ENCODE data around the gene KLF11. TPM values are rescaled to one million over a fixed set of nuclear protein-coding genes. Genes with fewer than 3 reads are reported as not detected.
"Not testable (repeated sequence)": the region's sequence is repeated elsewhere in the genome, so short reads cannot be mapped to it uniquely, and the experiment has no call there.

The KLF11 gene
- total RNA-seq, 1 donor from 2014 or later: 21.1 TPM

DNA sequence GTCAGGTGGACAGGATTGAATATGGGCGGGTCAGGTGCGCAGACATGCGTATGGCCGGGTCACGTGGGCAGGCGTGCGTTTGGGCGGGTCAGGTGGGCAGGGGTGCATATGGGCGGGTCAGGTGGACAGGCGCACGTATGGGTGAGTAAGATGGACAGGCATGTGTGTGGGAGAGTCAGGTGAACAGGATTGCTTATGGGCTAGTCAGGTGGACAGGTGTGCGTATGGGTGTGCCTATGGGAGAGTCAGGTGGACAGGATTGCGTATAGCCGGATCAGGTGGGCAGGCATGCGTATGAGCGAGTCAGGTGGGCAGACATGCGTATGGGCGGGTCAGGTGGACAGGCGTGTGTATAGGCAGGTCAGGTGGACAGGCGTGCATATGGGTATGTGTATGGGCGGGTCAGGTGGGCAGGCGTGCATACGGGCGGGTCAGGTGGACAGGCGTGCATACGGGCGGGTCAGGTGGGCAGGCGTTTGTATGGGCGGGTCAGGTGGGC, 30.3 kb upstream of the KLF11 start:
- TF ChIP-seq, protein P1, sequence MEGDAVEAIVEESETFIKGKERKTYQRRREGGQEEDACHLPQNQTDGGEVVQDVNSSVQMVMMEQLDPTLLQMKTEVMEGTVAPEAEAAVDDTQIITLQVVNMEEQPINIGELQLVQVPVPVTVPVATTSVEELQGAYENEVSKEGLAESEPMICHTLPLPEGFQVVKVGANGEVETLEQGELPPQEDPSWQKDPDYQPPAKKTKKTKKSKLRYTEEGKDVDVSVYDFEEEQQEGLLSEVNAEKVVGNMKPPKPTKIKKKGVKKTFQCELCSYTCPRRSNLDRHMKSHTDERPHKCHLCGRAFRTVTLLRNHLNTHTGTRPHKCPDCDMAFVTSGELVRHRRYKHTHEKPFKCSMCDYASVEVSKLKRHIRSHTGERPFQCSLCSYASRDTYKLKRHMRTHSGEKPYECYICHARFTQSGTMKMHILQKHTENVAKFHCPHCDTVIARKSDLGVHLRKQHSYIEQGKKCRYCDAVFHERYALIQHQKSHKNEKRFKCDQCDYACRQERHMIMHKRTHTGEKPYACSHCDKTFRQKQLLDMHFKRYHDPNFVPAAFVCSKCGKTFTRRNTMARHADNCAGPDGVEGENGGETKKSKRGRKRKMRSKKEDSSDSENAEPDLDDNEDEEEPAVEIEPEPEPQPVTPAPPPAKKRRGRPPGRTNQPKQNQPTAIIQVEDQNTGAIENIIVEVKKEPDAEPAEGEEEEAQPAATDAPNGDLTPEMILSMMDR (IDR thresholded peaks at IDR 0.05; ENCODE audit: partially characterized antibody, unreplicated experiment): no peak
- no peak for DNase-seq
- Mint-ChIP-seq H3K27me3 (ENCODE audit: unreplicated experiment) (no peaks in the 10 kb centered on the region), H3K4me1 (ENCODE audit: low read depth, unreplicated experiment) (no peaks in the 10 kb centered on the region), H3K36me3 (ENCODE audit: unreplicated experiment) (peaks cover 4% of the 10 kb centered on the region), H3K27ac (ENCODE audit: unreplicated experiment) (no peak overlapping the region), H3K4me3 (ENCODE audit: unreplicated experiment) (no peak overlapping the region), H3K9me3 (ENCODE audit: unreplicated experiment) (peaks cover 3% of the 10 kb centered on the region)

DNA sequence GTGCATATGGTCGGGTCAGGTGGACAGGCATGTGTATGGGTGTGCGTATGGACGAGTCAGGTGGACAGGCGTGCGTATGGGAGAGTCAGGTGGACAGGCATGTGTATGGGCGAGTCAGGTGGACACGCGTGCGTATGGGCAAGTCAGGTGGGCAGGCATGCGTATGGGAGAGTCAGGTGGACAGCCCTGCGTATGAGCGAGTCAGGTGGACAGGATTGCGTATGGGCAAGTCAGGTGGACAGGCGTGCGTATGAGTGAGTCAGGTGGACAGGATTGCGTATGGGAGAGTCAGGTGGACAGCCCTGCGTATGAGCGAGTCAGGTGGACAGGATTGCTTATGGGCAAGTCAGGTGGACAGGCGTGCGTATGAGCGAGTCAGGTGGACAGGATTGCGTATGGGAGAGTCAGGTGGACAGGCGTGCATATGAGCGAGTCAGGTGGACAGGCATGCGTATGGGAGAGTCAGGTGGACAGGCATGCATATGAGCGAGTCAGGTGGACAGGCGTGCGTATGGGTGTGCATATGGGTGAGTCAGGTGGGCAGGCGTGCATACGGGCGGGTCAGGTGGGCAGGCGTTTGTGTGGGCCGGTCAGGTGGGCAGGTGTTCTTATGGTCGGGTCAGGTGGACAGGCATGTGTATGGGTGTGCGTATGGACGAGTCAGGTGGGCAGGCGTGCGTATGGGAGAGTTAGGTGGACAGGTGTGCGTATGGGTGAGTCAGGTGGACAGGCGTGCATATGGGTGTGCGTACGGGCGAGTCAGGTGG, 29.5 kb upstream of the KLF11 start:
- H3K9me3 Mint-ChIP-seq (ENCODE audit: unreplicated experiment); H3K27ac Mint-ChIP-seq (ENCODE audit: unreplicated experiment); H3K36me3 Mint-ChIP-seq (ENCODE audit: unreplicated experiment); H3K4me3 Mint-ChIP-seq (ENCODE audit: unreplicated experiment); DNase-seq; H3K4me1 Mint-ChIP-seq (ENCODE audit: low read depth, unreplicated experiment); H3K27me3 Mint-ChIP-seq (ENCODE audit: unreplicated experiment): not testable (repeated sequence)

DNA sequence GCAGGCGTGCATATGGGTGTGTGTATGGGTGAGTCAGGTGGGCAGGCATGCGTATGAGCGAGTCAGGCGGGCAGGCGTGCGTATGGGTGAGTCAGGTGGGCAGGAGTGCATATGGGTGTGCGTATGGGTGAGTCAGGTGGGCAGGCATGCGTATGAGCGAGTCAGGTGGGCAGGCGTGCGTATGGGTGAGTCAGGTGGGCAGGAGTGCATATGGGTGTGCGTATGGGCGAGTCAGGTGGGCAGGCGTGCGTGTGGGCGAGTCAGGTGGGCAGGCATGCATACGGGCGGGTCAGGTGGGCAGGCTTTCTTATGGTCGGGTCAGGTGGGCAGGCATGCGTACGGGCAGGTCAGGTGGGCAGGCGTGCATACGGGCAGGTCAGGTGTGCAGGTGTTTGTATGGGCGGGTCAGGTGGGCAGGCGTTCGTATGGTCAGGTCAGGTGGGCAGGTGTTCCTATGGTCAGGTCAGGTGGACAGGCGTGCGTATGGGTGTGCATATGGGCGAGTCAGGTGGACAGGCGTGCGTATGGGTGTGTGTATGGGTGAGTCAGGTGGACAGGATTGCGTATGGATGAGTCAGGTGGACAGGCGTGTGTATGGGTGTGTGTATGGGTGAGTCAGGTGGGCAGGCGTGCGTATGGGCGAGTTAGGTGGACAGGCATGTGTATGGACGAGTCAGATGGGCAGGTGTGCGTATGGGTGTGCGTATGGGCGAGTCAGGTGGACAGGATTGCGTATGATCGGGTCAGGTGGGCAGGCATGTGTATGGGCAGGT, 28.7 kb upstream of the KLF11 start:
- Mint-ChIP-seq H3K36me3 (ENCODE audit: unreplicated experiment) (peaks cover 4% of the 10 kb centered on the region), H3K4me1 (ENCODE audit: low read depth, unreplicated experiment) (no peaks in the 10 kb centered on the region), H3K27me3 (ENCODE audit: unreplicated experiment) (no peaks in the 10 kb centered on the region), H3K4me3 (ENCODE audit: unreplicated experiment) (no peak overlapping the region), H3K9me3 (ENCODE audit: unreplicated experiment) (peaks cover 2% of the 10 kb centered on the region), H3K27ac (ENCODE audit: unreplicated experiment) (no peak overlapping the region)
- no peak for DNase-seq
- TF ChIP-seq, protein P1 (IDR thresholded peaks at IDR 0.05; ENCODE audit: partially characterized antibody, unreplicated experiment): no peak

DNA sequence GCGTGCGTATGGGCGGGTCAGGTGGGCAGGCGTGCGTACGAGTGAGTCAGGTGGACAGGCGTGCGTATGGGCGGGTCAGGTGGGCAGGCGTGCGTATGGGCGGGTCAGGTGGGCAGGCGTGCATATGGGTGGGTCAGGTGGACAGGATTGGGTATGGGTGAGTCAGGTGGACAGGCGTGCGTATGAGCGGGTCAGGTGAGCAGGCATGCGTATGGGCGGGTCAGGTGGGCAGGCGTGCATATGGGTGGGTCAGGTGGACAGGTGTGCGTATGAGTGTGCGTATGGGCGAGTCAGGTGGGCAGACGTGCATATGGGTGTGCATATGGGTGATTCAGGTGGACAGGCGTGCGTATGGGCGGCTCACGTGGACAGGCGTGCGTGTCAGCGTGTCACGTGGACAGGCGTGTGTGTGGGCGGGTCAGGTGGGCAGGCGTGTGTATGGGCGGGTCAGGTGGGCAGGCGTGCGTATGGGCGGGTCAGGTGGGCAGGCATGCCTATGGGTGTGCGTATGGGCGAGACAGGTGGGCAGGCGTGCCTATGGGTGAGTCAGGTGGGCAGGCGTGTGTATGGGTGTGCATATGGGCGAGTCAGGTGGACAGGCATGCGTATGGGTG, 27.9 kb upstream of the KLF11 start:
- not testable (repeated sequence) for DNase-seq; H3K36me3 Mint-ChIP-seq (ENCODE audit: unreplicated experiment); H3K4me1 Mint-ChIP-seq (ENCODE audit: low read depth, unreplicated experiment); H3K4me3 Mint-ChIP-seq (ENCODE audit: unreplicated experiment); H3K27ac Mint-ChIP-seq (ENCODE audit: unreplicated experiment); H3K27me3 Mint-ChIP-seq (ENCODE audit: unreplicated experiment); H3K9me3 Mint-ChIP-seq (ENCODE audit: unreplicated experiment)

DNA sequence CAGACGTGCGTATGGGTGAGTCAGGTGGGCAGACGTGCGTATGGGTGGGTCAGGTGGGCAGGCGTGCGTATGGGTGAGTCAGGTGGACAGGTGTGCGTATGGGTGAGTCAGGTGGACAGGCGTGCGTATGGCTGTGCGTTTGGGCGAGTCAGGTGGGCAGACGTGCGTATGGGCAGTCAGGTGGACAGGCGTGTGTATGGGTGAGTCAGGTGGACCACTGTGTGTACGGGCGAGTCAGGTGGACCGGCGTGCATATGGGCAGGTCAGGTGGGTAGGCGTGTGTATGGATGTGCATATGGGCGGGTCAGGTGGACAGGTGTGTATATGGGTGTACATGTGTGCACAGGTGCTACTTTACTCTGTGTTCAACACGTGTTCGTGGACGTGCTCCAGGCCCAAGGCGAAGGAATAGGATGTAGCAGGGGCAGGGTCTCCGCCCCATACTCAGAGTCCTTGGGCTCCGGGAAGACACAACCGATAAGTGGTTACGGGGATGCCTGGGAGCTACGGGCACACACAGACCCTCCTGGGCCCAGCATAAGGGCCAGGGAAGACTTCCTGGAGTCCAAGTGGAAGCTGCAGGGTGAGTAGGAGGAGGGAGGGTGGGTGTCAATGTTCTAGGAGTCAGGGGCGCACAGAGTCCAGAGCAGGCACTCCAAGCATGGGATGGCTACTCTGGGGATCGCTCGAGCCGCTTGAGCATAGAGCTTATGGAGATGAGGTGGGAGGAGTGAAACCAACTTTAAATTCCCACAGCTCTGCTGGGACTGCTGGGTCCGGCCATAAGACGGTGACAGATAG, 27.1 kb upstream of the KLF11 start:
- H3K4me3 Mint-ChIP-seq (ENCODE audit: unreplicated experiment): no peak overlapping the region
- TF ChIP-seq, protein P1 (IDR thresholded peaks at IDR 0.05; ENCODE audit: partially characterized antibody, unreplicated experiment): no peak

More for the DNA sequence above, 27.1 kb upstream of the KLF11 start:
- no peak for DNase-seq
- peaks cover 4% of the 10 kb centered on the region for H3K36me3 Mint-ChIP-seq (ENCODE audit: unreplicated experiment)
- no peak overlapping the region for H3K27ac Mint-ChIP-seq (ENCODE audit: unreplicated experiment)
- no peaks in the 10 kb centered on the region for H3K4me1 Mint-ChIP-seq (ENCODE audit: low read depth, unreplicated experiment)
- peaks cover 2% of the 10 kb centered on the region for H3K9me3 Mint-ChIP-seq (ENCODE audit: unreplicated experiment)
- H3K27me3 Mint-ChIP-seq (ENCODE audit: unreplicated experiment): no peaks in the 10 kb centered on the region

Data from glutamatergic neuron (in vitro differentiated cells).